ENCODE measurements around the gene FAAP20.

DNA sequence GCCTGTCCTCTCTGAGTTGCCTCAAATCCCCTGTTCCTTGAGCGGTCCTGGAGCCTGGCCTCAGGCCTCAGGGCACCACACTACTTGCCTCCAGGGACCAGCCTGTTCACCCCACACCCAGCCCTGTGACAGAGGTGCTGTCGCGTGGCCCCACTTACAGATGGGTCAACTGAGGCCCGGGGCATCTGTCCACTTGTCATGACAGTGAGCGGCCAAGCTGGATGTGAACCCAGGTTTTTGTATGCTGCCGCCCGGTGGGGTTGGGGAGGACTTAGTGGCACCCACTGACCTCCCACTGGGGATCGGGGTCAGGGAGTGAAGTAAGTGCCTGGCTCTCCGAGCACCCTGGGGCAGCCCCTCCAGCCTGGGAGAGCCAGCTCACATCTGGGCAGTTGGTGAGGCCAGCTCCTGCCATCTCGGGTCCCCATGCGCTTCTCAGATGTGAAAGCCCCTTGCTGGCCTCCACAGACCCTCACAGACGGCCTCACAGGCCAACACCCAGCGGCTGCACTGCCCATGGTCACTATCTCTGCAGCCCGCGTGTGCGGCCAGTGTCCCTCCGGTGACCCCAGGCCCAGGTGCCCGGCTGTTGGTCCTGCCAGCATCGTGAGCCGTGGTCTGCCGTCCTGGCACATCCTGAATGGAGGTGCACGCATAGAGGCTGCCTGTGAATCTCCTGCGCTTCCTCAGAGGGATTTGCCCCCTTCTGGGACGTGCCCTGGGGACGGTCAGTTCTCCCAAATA, 9.3 kb upstream of the FAAP20 start:
- TF ChIP-seq, protein P1, sequence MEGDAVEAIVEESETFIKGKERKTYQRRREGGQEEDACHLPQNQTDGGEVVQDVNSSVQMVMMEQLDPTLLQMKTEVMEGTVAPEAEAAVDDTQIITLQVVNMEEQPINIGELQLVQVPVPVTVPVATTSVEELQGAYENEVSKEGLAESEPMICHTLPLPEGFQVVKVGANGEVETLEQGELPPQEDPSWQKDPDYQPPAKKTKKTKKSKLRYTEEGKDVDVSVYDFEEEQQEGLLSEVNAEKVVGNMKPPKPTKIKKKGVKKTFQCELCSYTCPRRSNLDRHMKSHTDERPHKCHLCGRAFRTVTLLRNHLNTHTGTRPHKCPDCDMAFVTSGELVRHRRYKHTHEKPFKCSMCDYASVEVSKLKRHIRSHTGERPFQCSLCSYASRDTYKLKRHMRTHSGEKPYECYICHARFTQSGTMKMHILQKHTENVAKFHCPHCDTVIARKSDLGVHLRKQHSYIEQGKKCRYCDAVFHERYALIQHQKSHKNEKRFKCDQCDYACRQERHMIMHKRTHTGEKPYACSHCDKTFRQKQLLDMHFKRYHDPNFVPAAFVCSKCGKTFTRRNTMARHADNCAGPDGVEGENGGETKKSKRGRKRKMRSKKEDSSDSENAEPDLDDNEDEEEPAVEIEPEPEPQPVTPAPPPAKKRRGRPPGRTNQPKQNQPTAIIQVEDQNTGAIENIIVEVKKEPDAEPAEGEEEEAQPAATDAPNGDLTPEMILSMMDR (IDR thresholded peaks at IDR 0.05) = no peak
- no peak for TF ChIP-seq EZH2 (IDR thresholded peaks at IDR 0.05; ENCODE audit: borderline replicate concordance, insufficient read depth, low read depth, low read length, poor library complexity, severe bottlenecking)

Measured in B cell (primary cell).